ENCODE data around the gene HDAC4.

- TF ChIP-seq, protein P1, sequence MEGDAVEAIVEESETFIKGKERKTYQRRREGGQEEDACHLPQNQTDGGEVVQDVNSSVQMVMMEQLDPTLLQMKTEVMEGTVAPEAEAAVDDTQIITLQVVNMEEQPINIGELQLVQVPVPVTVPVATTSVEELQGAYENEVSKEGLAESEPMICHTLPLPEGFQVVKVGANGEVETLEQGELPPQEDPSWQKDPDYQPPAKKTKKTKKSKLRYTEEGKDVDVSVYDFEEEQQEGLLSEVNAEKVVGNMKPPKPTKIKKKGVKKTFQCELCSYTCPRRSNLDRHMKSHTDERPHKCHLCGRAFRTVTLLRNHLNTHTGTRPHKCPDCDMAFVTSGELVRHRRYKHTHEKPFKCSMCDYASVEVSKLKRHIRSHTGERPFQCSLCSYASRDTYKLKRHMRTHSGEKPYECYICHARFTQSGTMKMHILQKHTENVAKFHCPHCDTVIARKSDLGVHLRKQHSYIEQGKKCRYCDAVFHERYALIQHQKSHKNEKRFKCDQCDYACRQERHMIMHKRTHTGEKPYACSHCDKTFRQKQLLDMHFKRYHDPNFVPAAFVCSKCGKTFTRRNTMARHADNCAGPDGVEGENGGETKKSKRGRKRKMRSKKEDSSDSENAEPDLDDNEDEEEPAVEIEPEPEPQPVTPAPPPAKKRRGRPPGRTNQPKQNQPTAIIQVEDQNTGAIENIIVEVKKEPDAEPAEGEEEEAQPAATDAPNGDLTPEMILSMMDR (IDR thresholded peaks at IDR 0.05; ENCODE audit: poor library complexity) = no peak
- TF ChIP-seq EZH2 (IDR thresholded peaks at IDR 0.05; ENCODE audit: borderline replicate concordance) (no peak), EZH2phosphoT487 (IDR thresholded peaks at IDR 0.05; ENCODE audit: low read depth, severe bottlenecking, unreplicated experiment) (no peak)
Observed at GRCh38 chr2:239015901-239016675, 384.7 kb downstream of the HDAC4 start.
